HG03571 (cell line): ENCODE measurements around the gene OTOL1.
A peak's percentile ranks its signal among the peaks of the same experiment; 100 is the strongest.
"Not testable (repeated sequence)": the region's sequence is repeated elsewhere in the genome, so short reads cannot be mapped to it uniquely, and the experiment has no call there.

ENCODE experiments used
- ATAC-seq: cut with Tn5 transposase; IDR thresholded peaks from one replicate; pipeline ENCODE4 v1.9.1; 2021; ENCODE audit not compliant: unreplicated experiment

The OTOL1 gene

DNA sequence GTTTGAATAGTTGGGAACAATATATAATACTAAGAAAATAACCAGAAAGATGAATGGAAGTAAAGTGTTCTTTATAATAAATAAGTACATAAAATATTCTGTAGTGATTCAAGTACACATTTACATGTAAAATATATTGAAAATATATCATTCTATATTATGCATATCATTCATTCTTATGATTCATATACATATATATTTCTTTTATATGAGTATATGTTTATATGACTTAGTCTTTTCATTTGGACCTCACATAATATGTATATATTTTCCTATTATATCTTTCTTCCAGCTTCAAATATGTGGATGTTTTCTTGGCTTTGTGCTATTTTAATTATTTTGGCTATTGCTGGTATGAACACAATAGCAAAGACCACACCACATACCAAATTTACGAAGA is at the start of gene OTOL1:
OTOL1 (plus strand) TSS at position 301 of the 400 bp plus-strand sequence; CDS start at position 301, 0 bp downstream.
- ATAC-seq, result no peak

- ATAC-seq, result no peak
These were observed 46.8 kb upstream of the OTOL1 start for GRCh38 chr3:161449785-161450184.

DNA sequence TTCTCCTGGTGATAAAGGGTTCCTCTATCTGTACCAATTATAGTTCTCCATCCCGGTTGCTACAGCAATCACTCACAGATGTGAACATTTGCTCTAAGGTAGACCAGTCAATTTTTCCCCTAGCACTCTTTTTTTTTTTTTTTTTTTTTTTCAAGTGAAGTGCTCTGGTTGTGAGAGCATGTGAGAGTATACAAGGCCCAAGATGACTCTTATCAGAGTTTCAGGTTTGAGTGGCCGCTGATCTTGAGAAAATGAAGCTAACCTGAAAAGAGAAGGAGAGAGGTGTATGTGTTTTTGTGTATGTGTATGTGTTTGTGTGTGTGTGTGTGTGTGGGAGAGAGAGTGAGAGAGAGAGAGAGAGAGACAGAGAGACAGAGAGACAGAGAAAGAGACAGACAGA is 44.4 kb upstream of the OTOL1 start:
- no peak for ATAC-seq

- ATAC-seq, result no peak
These were observed 42.0 kb upstream of the OTOL1 start for GRCh38 chr3:161454615-161455014.

GRCh38 chr3:161455962-161456361 is 40.6 kb upstream of the OTOL1 start:
- no peak for ATAC-seq

DNA sequence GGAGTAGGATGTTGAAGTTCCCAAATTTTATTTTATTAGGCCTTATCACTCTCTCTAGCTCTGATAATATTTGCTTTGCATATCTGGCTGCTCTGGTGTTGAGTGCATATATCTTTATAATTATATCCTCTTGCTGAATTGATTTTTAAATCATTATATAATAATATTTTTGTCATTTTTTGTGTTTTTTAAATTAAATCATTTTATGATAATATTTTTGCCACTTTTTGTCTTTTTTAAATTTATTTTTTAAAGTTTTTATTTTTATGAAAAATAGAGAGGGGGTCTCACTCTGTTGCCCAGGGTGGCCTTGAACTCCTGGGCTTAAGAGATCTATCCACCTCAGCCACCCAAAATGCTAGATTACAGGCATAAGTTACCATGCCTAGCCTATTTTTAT is 34.5 kb upstream of the OTOL1 start:
- ATAC-seq, result no peak

DNA sequence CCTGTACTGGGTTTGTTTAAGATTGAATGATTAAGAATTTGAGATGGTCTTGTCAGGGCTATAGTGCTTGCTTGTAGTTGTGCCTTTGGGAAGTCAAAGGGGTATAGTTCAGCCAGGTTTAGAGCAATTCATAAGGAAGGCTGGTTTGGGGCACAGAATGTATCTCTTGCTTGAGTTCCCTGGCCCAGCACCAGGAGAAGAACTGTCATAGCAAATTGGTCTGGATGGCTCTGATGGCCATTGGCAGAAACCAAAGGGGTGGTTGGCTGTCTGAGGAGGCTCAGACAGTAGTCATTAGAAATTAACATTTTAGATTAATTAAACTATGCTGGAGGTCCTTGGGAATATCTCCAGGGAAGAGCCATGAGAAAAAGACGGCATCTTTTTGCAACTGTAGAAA is 25.4 kb upstream of the OTOL1 start:
- ATAC-seq, result no peak

GRCh38 chr3:161474139-161474538 is 22.5 kb upstream of the OTOL1 start:
- ATAC-seq, result no peak

DNA sequence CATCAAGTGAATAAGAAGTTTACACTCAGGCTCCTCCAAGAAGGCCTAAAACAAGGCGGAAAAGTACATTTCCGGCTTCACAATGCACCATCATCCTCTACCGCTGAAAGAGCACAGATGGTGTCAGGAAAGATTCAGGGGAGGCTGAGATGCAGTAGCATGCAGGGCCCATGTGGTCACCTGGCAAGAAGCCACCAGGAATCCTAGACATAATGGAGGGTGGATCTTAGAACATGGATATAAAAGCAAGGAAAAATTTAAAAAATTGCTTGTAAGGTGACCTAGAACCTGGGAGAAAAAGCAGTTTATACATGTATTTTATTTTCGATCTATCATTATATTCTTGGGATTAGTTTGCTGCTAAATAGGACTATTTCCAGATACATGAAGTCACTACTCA is 21.9 kb upstream of the OTOL1 start:
- ATAC-seq, result no peak

DNA sequence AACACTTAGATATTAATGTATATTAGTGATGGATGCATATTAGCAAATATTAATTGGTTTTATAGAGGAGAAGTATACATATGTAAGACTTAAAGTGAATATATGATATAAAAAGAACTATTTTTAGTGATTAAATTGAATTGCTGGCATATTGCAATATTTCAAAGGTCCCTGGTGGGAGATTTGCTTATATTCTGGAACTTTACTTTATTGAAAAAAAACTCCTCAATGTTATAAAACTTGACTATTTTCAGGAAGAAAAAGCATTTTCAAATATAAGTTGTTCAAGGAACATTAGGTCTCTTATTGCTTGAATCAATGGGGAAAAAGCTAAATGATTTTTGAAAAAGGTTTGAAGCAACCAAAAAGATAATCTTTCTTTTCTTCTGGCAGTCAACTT is 21.4 kb upstream of the OTOL1 start:
- ATAC-seq, result no peak

GRCh38 chr3:161475905-161476304 is 20.7 kb upstream of the OTOL1 start:
- ATAC-seq, result no peak

DNA sequence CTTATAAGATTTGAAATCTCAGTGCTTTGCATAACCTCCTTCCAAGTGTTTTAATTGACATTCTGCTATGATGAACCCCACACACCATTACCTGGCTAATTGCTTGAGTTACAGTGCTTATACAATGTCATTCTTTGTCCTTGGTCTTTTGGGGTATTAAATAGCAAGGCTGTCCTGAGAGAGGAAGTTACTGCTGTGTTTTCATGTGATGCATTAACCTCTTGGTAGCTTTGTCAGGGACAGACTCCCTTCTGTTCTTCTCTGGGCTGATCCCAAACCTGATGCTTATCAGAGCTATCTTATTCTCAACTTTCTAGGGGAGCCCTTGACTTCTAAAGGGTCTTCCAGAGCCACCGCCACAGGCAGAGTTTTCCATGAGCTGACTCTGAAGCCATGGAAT is 12.4 kb upstream of the OTOL1 start:
- no peak for ATAC-seq

DNA sequence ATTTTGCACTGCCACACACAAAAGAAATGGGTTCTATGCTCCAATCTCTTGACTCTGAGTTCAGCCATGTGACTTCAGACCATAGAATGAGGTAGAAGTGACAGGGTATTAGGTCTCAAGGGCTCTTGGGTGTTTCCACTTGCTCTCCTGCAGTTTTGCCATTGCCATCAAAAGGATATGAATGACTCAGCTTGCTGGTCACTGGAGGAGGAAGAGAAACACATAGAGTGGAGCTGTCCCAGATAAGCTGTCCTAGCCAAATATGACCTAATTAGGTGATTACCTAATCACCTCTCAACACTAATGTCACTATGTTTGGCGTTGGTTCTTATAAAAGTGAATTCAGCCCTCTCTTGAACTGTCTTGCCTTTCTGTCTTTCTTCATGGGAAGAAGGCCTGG is 8.3 kb upstream of the OTOL1 start:
- not testable (repeated sequence) for ATAC-seq

- ATAC-seq, result peak; percentile 90
These were observed 7.2 kb upstream of the OTOL1 start for GRCh38 chr3:161489395-161489794.

- ATAC-seq, result not testable (repeated sequence)
These were observed 5.8 kb upstream of the OTOL1 start for GRCh38 chr3:161490845-161491244.

GRCh38 chr3:161498259-161498921 is 1.8 kb downstream of the OTOL1 start:
- ATAC-seq, result no peak

DNA sequence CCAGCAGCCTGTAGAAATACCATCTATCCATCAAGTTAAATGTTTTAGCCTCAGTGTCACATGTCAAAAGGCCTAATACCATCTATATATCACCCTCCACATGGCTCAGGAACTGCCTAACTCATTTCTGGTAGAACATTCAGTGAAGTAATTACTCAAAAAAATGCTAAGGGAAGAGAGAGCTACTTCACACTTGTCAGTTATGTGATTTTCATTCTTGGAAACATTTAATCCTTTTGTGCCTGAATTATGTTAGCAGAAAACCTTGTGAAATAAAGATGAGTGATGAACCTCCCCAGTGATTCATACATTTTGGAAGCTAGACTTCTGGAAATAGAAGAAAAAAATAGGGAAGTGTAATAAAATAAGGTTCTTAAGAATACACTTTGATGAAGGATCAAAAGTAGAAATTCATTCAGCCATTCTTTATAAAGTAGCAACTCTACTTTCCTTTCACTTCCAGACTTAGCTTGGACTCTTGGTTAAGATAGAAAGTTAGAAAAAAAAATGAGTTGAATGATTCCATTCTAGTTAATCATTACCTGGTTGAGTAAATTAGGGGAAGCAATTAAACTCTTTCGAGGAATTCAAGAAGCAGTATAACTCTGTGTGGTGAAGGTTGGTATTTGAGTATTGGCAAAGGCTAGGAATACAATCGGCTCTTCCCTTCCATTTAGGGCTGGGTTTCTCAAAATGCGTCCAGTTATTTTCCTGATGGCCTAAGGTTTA is 3.6 kb downstream of the OTOL1 start:
- ATAC-seq, result no peak

GRCh38 chr3:161503271-161503670 is 6.7 kb downstream of the OTOL1 start:
- ATAC-seq, result no peak

DNA sequence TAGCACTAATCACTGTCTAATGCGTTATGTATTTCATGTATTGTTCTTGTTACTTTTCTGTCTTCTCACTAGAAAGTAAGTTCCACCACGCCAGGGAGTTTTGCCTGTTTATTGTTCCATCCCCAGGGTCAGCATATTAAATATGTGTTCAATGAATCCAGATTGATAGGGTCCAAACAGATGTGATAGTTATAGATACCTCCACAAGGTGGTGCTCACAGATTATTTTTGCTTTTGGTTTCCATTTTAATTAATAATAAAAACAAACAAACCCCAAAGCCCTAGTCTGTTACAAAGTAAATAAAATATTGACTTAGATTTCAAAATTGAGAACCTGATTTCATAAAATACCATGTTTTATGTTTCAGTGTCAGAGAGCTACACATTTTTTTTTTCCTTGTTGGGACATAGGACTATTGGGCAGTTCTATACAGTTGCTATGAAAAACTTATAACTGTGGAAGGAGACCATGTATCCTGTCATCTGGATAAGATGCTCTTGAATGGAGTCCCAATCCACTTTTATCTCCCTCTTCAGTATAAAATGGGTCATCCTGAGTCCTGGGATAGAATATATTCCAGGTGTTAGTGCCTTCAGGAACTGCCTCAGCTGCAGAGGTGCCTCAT is 12.4 kb downstream of the OTOL1 start:
- ATAC-seq, result peak; percentile 60

DNA sequence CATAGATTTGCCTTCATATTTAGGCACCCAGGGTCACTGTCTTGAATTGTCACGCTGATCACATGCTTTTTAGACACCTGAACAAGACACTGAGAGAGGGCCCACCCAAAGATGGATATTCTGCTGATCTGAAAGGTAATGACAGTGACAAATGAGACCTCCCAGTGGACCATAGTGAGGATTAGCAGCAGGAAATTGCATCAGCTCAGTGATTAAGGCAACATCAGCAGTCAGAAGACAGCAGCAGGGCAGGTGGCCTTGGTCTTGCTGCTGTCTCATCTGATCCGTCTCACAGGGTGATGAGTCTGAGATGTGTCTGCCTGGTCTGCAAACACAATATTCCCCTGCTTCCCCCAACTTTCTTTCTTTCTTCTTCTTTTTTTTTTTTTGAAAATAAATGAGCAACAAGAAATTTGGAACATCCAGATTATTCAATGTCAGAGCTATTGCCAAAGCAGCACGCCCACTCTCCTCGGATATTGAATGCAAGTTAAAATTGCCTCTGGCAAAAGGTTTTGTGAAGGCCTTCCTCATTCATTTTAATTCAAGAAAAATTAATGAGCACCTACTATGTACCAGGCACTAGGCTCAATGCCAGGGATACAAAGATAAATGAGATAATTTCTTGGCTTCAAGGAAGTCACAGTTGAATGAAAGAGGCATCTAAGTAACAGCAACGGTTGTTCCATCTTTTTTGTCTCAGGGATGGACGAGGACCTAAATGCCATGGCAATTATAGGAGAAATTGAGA is 14.1 kb downstream of the OTOL1 start:
- ATAC-seq, result no peak

- ATAC-seq, result no peak
These were observed 27.3 kb downstream of the OTOL1 start for GRCh38 chr3:161523916-161524315.

DNA sequence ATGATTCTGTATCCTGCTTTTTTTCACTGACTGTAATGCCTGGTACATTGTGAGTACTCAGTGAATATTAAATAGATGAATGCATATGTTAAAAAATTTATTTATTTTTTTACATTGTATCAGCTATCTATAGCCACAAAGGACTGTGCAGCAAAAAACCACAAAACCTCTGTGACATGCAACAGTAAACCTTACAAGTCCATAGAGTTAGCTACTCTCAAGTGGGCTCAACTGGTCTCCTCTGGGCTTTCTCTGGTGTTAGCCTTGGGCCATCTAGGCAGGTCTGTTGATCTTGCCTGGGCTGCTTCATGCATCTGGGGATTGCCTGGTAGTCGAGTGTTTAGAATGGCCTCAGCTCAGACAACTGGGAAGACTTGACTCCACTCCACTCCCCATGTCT is 35.3 kb downstream of the OTOL1 start:
- no peak for ATAC-seq
